Measurements from ENCODE around the gene LIX1L. TPM values are rescaled to one million over a fixed set of nuclear protein-coding genes. Genes with fewer than 3 reads are reported as not detected.
A peak's percentile ranks its signal among the peaks of the same experiment; 100 is the strongest.

LIX1L gene
- total and polyA plus RNA-seq, 12 donors = 7.1 to 30.0 (median 23.8) TPM

GRCh38 chr1:145961109-145961424, 3.2 kb upstream of the LIX1L start:
- DNase-seq (peak; percentile 17 to 33), ATAC-seq (peak in 1 of 8 donors; percentile 2)
- no peaks in the 10 kb centered on the region for H3K9me3 ChIP-seq
- intact Hi-C loops (cut with DNase I) = loop anchor here in 3 of 10 donors (5.0 kb wide), 1 partner anchor 34 kb away; the partner anchor contains the start of gene RBM8A (in 3 of the 3)
- TF ChIP-seq CTCF (IDR thresholded peaks at IDR 0.05) = no peak
- peaks cover 0 to 9% (median 0%) of the 10 kb centered on the region in 7 donors for H3K27me3 ChIP-seq
- peak overlapping the region; percentile 83 to 96 (median 91) for H3K27ac ChIP-seq
- H3K36me3 ChIP-seq = no peaks in the 10 kb centered on the region
- 0 to 2% methylated on average over 22 of the region's 22 CpGs for WGBS, 2 donors
- peaks cover 14 to 82% (median 69%) of the 10 kb centered on the region in 9 donors for H3K4me1 ChIP-seq
- H3K4me3 ChIP-seq = peak overlapping the region; percentile 56 to 73 (median 70)

GRCh38 chr1:145960468-145961108, 2.8 kb upstream of the LIX1L start:
- Histone ChIP-seq H3K27ac (peak overlapping the region; percentile 83 to 96 (median 91)), H3K4me3 (peak overlapping the region; percentile 56 to 73 (median 70)), H3K36me3 (no peaks in the 10 kb centered on the region), H3K9me3 (no peaks in the 10 kb centered on the region), H3K4me1 (peaks cover 14 to 82% (median 73%) of the 10 kb centered on the region in 9 donors), H3K27me3 (peaks cover 0 to 9% (median 0%) of the 10 kb centered on the region in 7 donors)
- intact Hi-C loops (cut with DNase I) = loop anchor here in 3 of 10 donors (5.0 kb wide), 1 partner anchor 33 kb away; the partner anchor contains the start of gene RBM8A (in 3 of the 3)
- ATAC-seq (peak; percentile 48 to 63 (median 61)), DNase-seq (peak; percentile 87 to 88)
- TF ChIP-seq CTCF (IDR thresholded peaks at IDR 0.05) = peak in 5 of 9 donors; percentile 25 to 45 (median 34)
- WGBS, 2 donors = 0 to 1% methylated on average over 44 of the region's 44 CpGs

- peaks cover 0 to 9% (median 0%) of the 10 kb centered on the region in 7 donors for H3K27me3 ChIP-seq
- ATAC-seq = no peak
- 6% methylated on average over 12 of the region's 12 CpGs for WGBS, 2 donors
- H3K4me1 ChIP-seq = peaks cover 14 to 82% (median 73%) of the 10 kb centered on the region in 9 donors
- H3K36me3 ChIP-seq = peaks cover 0 to 2% (median 0%) of the 10 kb centered on the region in 9 donors
- H3K9me3 ChIP-seq = no peaks in the 10 kb centered on the region
- peak overlapping the region; percentile 83 to 96 (median 91) for H3K27ac ChIP-seq
- no peak for DNase-seq
- peak overlapping the region; percentile 56 to 73 (median 70) for H3K4me3 ChIP-seq
- no peak for TF ChIP-seq CTCF (IDR thresholded peaks at IDR 0.05)
- intact Hi-C loops (cut with DNase I) = loop anchor here in 7 of 10 donors (5.0 kb wide), 2 partner anchors 33 to 43 kb away; partner anchors contain the start of genes PEX11B (in 5 of the 7) and RBM8A (in 3 of the 7)
These were observed 2.2 kb upstream of the LIX1L start for GRCh38 chr1:145959957-145960467.

- Histone ChIP-seq H3K36me3 (peaks cover 0 to 4% (median 0%) of the 10 kb centered on the region in 9 donors), H3K4me3 (no peak overlapping the region), H3K27me3 (peaks cover 0 to 9% (median 0%) of the 10 kb centered on the region in 7 donors), H3K9me3 (no peaks in the 10 kb centered on the region), H3K27ac (peak overlapping the region in 7 of 10 donors; percentile 10 to 96 (median 92)), H3K4me1 (peaks cover 14 to 86% (median 78%) of the 10 kb centered on the region in 9 donors)
- TF ChIP-seq CTCF (IDR thresholded peaks at IDR 0.05) = no peak
- intact Hi-C loops (cut with DNase I) = loop anchor here in 5 of 10 donors (5.0 kb wide), 1 partner anchor 42 kb away; the partner anchor contains the start of gene PEX11B (in 5 of the 5)
- ATAC-seq (no peak), DNase-seq (no peak)
These were observed 1.5 kb upstream of the LIX1L start for GRCh38 chr1:145959333-145959732.

All from heart right ventricle (tissue), 16 donors.